B cell (primary cell): Measurements from ENCODE around the gene GSDMA.

Experiments used
- EZH2 ChIP-seq: IDR thresholded peaks from 2 replicates; pipeline ENCODE4 v1.6.1; 2012; ENCODE audit warnings: borderline replicate concordance, low read depth, mild to moderate bottlenecking, moderate library complexity, low read length; ENCODE audit not compliant: insufficient read depth, poor library complexity, severe bottlenecking
- TF ChIP-seq, protein P1 (sequence below): fragments of 200-600 bp; IDR thresholded peaks from one replicate; pipeline ENCODE4 v1.8.0; 2022; ENCODE audit warnings: antibody characterized with exemption, mild to moderate bottlenecking

GRCh38 chr17:39981766-39982375, 19.1 kb downstream of the GSDMA start:
- TF ChIP-seq, protein P1, sequence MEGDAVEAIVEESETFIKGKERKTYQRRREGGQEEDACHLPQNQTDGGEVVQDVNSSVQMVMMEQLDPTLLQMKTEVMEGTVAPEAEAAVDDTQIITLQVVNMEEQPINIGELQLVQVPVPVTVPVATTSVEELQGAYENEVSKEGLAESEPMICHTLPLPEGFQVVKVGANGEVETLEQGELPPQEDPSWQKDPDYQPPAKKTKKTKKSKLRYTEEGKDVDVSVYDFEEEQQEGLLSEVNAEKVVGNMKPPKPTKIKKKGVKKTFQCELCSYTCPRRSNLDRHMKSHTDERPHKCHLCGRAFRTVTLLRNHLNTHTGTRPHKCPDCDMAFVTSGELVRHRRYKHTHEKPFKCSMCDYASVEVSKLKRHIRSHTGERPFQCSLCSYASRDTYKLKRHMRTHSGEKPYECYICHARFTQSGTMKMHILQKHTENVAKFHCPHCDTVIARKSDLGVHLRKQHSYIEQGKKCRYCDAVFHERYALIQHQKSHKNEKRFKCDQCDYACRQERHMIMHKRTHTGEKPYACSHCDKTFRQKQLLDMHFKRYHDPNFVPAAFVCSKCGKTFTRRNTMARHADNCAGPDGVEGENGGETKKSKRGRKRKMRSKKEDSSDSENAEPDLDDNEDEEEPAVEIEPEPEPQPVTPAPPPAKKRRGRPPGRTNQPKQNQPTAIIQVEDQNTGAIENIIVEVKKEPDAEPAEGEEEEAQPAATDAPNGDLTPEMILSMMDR = no peak
- TF ChIP-seq EZH2 = no peak
